Measurements from ENCODE around the gene RFESD.

GRCh38 chr5:95704150-95704549, 57.6 kb downstream of the RFESD start:
- TF ChIP-seq POLR2A (IDR thresholded peaks at IDR 0.05; ENCODE audit: low read length) (no peak), GATA1 (IDR thresholded peaks at IDR 0.05; ENCODE audit: low read depth, low read length) (no peak)

Data from erythroblast (primary cell).